Stomach (tissue), 9 donors: ENCODE results near the gene DLGAP1. TPM values are rescaled to one million over a fixed set of nuclear protein-coding genes. Genes with fewer than 3 reads are reported as not detected.

Source experiments
- DNase-seq, 2 donors: peaks; one replicate each; pipeline versions ENCODE4 v3.0.0 to v3.0.0-alpha.2; 2013 to 2019
- H3K27ac ChIP-seq, 5 donors: fragments of 200-600 bp in 4 of 5; sonication (generic) in 4 of 5; one replicate each; pipeline ENCODE4 v1.5.1; 2013 to 2019; ENCODE audit warnings: mild to moderate bottlenecking in 1 of 5, moderate library complexity in 1 of 5
- H3K27me3 ChIP-seq, 3 donors: fragments of 200-600 bp; sonication (generic); one replicate each; pipeline ENCODE4 v1.5.1; 2017 to 2019; ENCODE audit warnings: mixed run types in 1 of 3
- H3K36me3 ChIP-seq, 4 donors: fragments of 200-600 bp; sonication (generic); 1 replicate in 3 of 4; 2 replicates in 1 of 4; pipeline ENCODE4 v1.5.1; 2016 to 2019
- H3K4me1 ChIP-seq, 4 donors: fragments of 200-600 bp; sonication (generic); one replicate each; pipeline ENCODE4 v1.5.1; 2016 to 2019
- H3K4me3 ChIP-seq, 4 donors: fragments of 200-600 bp; sonication (generic) in 3 of 4; one replicate each; pipeline ENCODE4 v1.5.1; 2016 to 2019; ENCODE audit warnings: mild to moderate bottlenecking in 1 of 4
- H3K9me3 ChIP-seq, 4 donors: fragments of 200-600 bp; sonication (generic); one replicate each; pipeline ENCODE4 v1.5.1; 2016 to 2019
- CTCF ChIP-seq, 7 experiments: fragments of 450-650 bp in 4 of 7; fragments of 200-600 bp in 3 of 7; sonication (generic) in 3 of 7; IDR thresholded peaks; one replicate each; pipeline ENCODE4 v1.5.1; 2016 to 2019; ENCODE audit warnings: antibody characterized with exemption in 7 of 7, control low read depth in 2 of 7, mild to moderate bottlenecking in 1 of 7
- EP300 ChIP-seq: sonication (generic); formaldehyde crosslinking; IDR thresholded peaks from one replicate; pipeline ENCODE4 v1.6.1; 2017; ENCODE audit warnings: antibody characterized with exemption
- POLR2A ChIP-seq, 4 donors: fragments of 450-650 bp; IDR thresholded peaks; one replicate each; pipeline ENCODE4 v1.6.1; 2016; ENCODE audit warnings: antibody characterized with exemption in 4 of 4, control low read depth in 2 of 4, mild to moderate bottlenecking in 1 of 4, moderate library complexity in 1 of 4
- POLR2AphosphoS5 ChIP-seq, 3 donors: sonication (generic); formaldehyde crosslinking; IDR thresholded peaks; one replicate each; pipeline ENCODE4 v1.6.1; 2016; ENCODE audit warnings: antibody characterized with exemption in 3 of 3
- WGBS, 5 donors: extraction: QIAGEN DNeasy Blood & Tissue Kit in 3 of 5; methylation state at CpG; one replicate each; pipeline versions ENCODE4 v1.1.5 to v1.1.7; 2013 to 2018; 5-methylcytosine and 5-hydroxymethylcytosine counted together
- intact Hi-C: fragments of 100-400 bp; cut with DNase I; formaldehyde crosslinking; loops from one replicate; pipeline ENCODE4 v1.15.1; 2023; ENCODE audit warnings: low total_unique reads
- polyA plus RNA-seq, 3 donors: library from polyadenylated mRNA; stranded (reverse); fragments of 200-250 nt; gene quantifications; one replicate each; pipeline ENCODE4 v1.2.3, GENCODE V29; 2013
- total RNA-seq, 5 donors: library from RNA; depleted of rRNA; stranded (reverse); fragments of >200 nt; gene quantifications; one replicate each; pipeline versions ENCODE4 v1.1.0 to v1.2.3, GENCODE V29; 2014 to 2016
- donor health status: healthy with polysubstance abuse.
- donor health status: Bipolar disorder and iron deficiency.
- donor health status: healthy.

The DLGAP1 gene
- total and polyA plus RNA-seq, 8 donors, result 0.06 to 7.0 (median 1.3) TPM; not detected in 1

GRCh38 chr18:4134700-4135099 is 320.4 kb downstream of the DLGAP1 start:
- 75 to 86% (median 79%) methylated on average over 6 of the region's 6 CpGs for WGBS, 5 donors

GRCh38 chr18:4130734-4131719 is 324.1 kb downstream of the DLGAP1 start:
- no peak for TF ChIP-seq CTCF (IDR thresholded peaks at IDR 0.05)
- TF ChIP-seq POLR2AphosphoS5 (IDR thresholded peaks at IDR 0.05), result no peak
- no peak for TF ChIP-seq EP300
- TF ChIP-seq POLR2A (IDR thresholded peaks at IDR 0.05), result no peak
- 53 to 61% (median 54%) methylated on average over 12 of the region's 12 CpGs for WGBS, 5 donors
- Histone ChIP-seq H3K36me3 (no peaks in the 10 kb centered on the region), H3K9me3 (no peaks in the 10 kb centered on the region), H3K27me3 (no peaks in the 10 kb centered on the region), H3K4me1 (no peaks in the 10 kb centered on the region), H3K27ac (no peak overlapping the region), H3K4me3 (no peak overlapping the region)
- DNase-seq, result peak in 1 of 2 donors; percentile 18
- intact Hi-C loops, result no loop called here

More at GRCh38 chr18:4134700-4135099, 320.4 kb downstream of the DLGAP1 start:
- H3K36me3 ChIP-seq, result no peaks in the 10 kb centered on the region
- no peak for DNase-seq
- no peaks in the 10 kb centered on the region for H3K9me3 ChIP-seq
- no peaks in the 10 kb centered on the region for H3K4me1 ChIP-seq
- H3K27me3 ChIP-seq, result no peaks in the 10 kb centered on the region
- intact Hi-C loops, result no loop called here
- no peak overlapping the region for H3K4me3 ChIP-seq
- TF ChIP-seq CTCF (IDR thresholded peaks at IDR 0.05) (no peak), POLR2AphosphoS5 (IDR thresholded peaks at IDR 0.05) (no peak), POLR2A (IDR thresholded peaks at IDR 0.05) (no peak), EP300 (no peak)
- no peak overlapping the region for H3K27ac ChIP-seq

GRCh38 chr18:4126939-4127338 is 328.2 kb downstream of the DLGAP1 start:
- TF ChIP-seq POLR2A (IDR thresholded peaks at IDR 0.05) (no peak), EP300 (no peak)
- Histone ChIP-seq H3K27me3 (no peaks in the 10 kb centered on the region), H3K36me3 (no peaks in the 10 kb centered on the region), H3K27ac (no peak overlapping the region), H3K4me1 (peaks cover 0 to 9% (median 0%) of the 10 kb centered on the region in 4 donors), H3K9me3 (no peaks in the 10 kb centered on the region), H3K4me3 (no peak overlapping the region)
- no peak for DNase-seq
- intact Hi-C loops, result no loop called here
- 40 to 66% (median 50%) methylated on average over 1 of the region's 1 CpG for WGBS, 5 donors

- Histone ChIP-seq H3K27me3 (no peaks in the 10 kb centered on the region), H3K27ac (no peak overlapping the region), H3K9me3 (no peaks in the 10 kb centered on the region), H3K4me3 (no peak overlapping the region), H3K4me1 (peaks cover 0 to 9% (median 0%) of the 10 kb centered on the region in 4 donors), H3K36me3 (no peaks in the 10 kb centered on the region)
- TF ChIP-seq POLR2A (IDR thresholded peaks at IDR 0.05) (no peak), CTCF (IDR thresholded peaks at IDR 0.05) (no peak), EP300 (no peak), POLR2AphosphoS5 (IDR thresholded peaks at IDR 0.05) (no peak)
- intact Hi-C loops, result no loop called here
- 42 to 48% (median 42%) methylated on average over 6 of the region's 6 CpGs for WGBS, 5 donors
- no peak for DNase-seq
Measured at GRCh38 chr18:4125627-4126230, 329.4 kb downstream of the DLGAP1 start.
